PC-9 (cell line): ENCODE results near the gene CDKN1B.

Experiments used
- CTCF ChIP-seq: fragments of 200-600 bp; sonication (generic); conservative IDR thresholded peaks from 2 replicates; pipeline ENCODE4 v1.6.1; 2017; ENCODE audit warnings: mixed run types, antibody characterized with exemption, mild to moderate bottlenecking, moderate library complexity
- EZH2 ChIP-seq: fragments of 200-600 bp; sonication (generic); IDR thresholded peaks from 2 replicates; pipeline ENCODE4 v1.8.0; 2017; ENCODE audit warnings: antibody characterized with exemption, low read depth

GRCh38 chr12:12721176-12721751 lies 4.1 kb downstream of the CDKN1B start:
- TF ChIP-seq CTCF: no peak
- TF ChIP-seq EZH2: no peak
